Activated naive CD4-positive, alpha-beta T cell treated with anti-CD3 and anti-CD28 coated beads for 36 hours (primary cell): Measurements from ENCODE around the gene MINDY3. TPM values are rescaled to one million over a fixed set of nuclear protein-coding genes. Genes with fewer than 3 reads are reported as not detected.

Experiments
- CTCF ChIA-PET: fragments of 350-600 bp; sonication (Branson Sonifier 250); formaldehyde crosslinking; loops from one replicate; lab custom pipeline; 2021; ENCODE audit warnings: antibody characterized with exemption; lab: Charles Lee
- DNase-seq: peaks from one replicate; pipeline ENCODE4 v3.0.0-alpha.2; 2020
- H3K27ac Mint-ChIP-seq: one replicate; pipeline ENCODE4 v1.8.0; 2021; ENCODE audit warnings: mild to moderate bottlenecking, mixed read lengths
- H3K27me3 Mint-ChIP-seq: one replicate; pipeline ENCODE4 v1.8.0; 2021; ENCODE audit warnings: low read depth, mixed read lengths
- H3K36me3 Mint-ChIP-seq: one replicate; pipeline ENCODE4 v1.8.0; 2021; ENCODE audit warnings: low read depth, mixed read lengths
- H3K4me1 Mint-ChIP-seq: one replicate; pipeline ENCODE4 v1.8.0; 2021; ENCODE audit warnings: low read depth, mixed read lengths
- H3K4me3 Mint-ChIP-seq: one replicate; pipeline ENCODE4 v1.8.0; 2021; ENCODE audit warnings: mild to moderate bottlenecking, moderate library complexity, mixed read lengths
- H3K9me3 Mint-ChIP-seq: one replicate; pipeline ENCODE4 v1.8.0; 2021; ENCODE audit warnings: mixed read lengths
- intact Hi-C: fragments of 100-400 bp; cut with micrococcal nuclease; formaldehyde crosslinking; loops from one replicate; pipeline ENCODE4 v1.15.1; 2023
- total RNA-seq, 2 experiments: library from RNA; stranded (reverse); gene quantifications; one replicate each; pipeline ENCODE4 v1.2.3, GENCODE V29; 2021

Gene MINDY3
- total RNA-seq, 2 experiments from 2014 or later = 9.0 to 12.0 TPM

GRCh38 chr10:15797346-15797745, 63.0 kb downstream of the MINDY3 start:
- no peak for DNase-seq
- no peaks in the 10 kb centered on the region for H3K27me3 Mint-ChIP-seq
- no peak overlapping the region for H3K4me3 Mint-ChIP-seq
- CTCF ChIA-PET = no interaction called here
- peaks cover 29% of the 10 kb centered on the region for H3K36me3 Mint-ChIP-seq
- peaks cover 4% of the 10 kb centered on the region for H3K9me3 Mint-ChIP-seq
- H3K27ac Mint-ChIP-seq = no peak overlapping the region
- intact Hi-C loops = no loop called here
- H3K4me1 Mint-ChIP-seq = peaks cover 5% of the 10 kb centered on the region

- intact Hi-C loops = no loop called here
- H3K4me1 Mint-ChIP-seq = peaks cover 2% of the 10 kb centered on the region
- peaks cover 26% of the 10 kb centered on the region for H3K36me3 Mint-ChIP-seq
Observed at GRCh38 chr10:15796762-15797161, 63.5 kb downstream of the MINDY3 start.

GRCh38 chr10:15796098-15796759, 64.1 kb downstream of the MINDY3 start:
- H3K4me3 Mint-ChIP-seq = no peak overlapping the region
- no peak for DNase-seq
- no peaks in the 10 kb centered on the region for H3K4me1 Mint-ChIP-seq
- no peak overlapping the region for H3K27ac Mint-ChIP-seq
- H3K9me3 Mint-ChIP-seq = no peaks in the 10 kb centered on the region
- peaks cover 22% of the 10 kb centered on the region for H3K36me3 Mint-ChIP-seq
- H3K27me3 Mint-ChIP-seq = no peaks in the 10 kb centered on the region
- CTCF ChIA-PET = interaction anchor here (0.9 kb wide), 1 partner anchor 9 kb away, joined by 3 read pairs; no protein-coding TSS in a partner anchor
- intact Hi-C loops = no loop called here

More at GRCh38 chr10:15796762-15797161, 63.5 kb downstream of the MINDY3 start:
- H3K27ac Mint-ChIP-seq = no peak overlapping the region
- H3K9me3 Mint-ChIP-seq = peaks cover 4% of the 10 kb centered on the region
- H3K4me3 Mint-ChIP-seq = no peak overlapping the region
- CTCF ChIA-PET = no interaction called here
- no peak for DNase-seq
- H3K27me3 Mint-ChIP-seq = no peaks in the 10 kb centered on the region

GRCh38 chr10:15795036-15795792, 65.1 kb downstream of the MINDY3 start:
- DNase-seq = no peak
- Mint-ChIP-seq H3K36me3 (peaks cover 17% of the 10 kb centered on the region), H3K27ac (no peak overlapping the region), H3K4me1 (no peaks in the 10 kb centered on the region), H3K27me3 (no peaks in the 10 kb centered on the region), H3K9me3 (no peaks in the 10 kb centered on the region), H3K4me3 (no peak overlapping the region)
- CTCF ChIA-PET = no interaction called here
- intact Hi-C loops = no loop called here

GRCh38 chr10:15794569-15794968, 65.7 kb downstream of the MINDY3 start:
- Mint-ChIP-seq H3K4me3 (no peak overlapping the region), H3K4me1 (no peaks in the 10 kb centered on the region), H3K9me3 (no peaks in the 10 kb centered on the region), H3K27ac (no peak overlapping the region), H3K36me3 (peaks cover 19% of the 10 kb centered on the region), H3K27me3 (no peaks in the 10 kb centered on the region)
- DNase-seq = no peak
- intact Hi-C loops = no loop called here
- CTCF ChIA-PET = no interaction called here

GRCh38 chr10:15793664-15794063, 66.6 kb downstream of the MINDY3 start:
- intact Hi-C loops = no loop called here
- Mint-ChIP-seq H3K4me3 (no peak overlapping the region), H3K9me3 (no peaks in the 10 kb centered on the region), H3K27me3 (no peaks in the 10 kb centered on the region), H3K4me1 (no peaks in the 10 kb centered on the region), H3K36me3 (peaks cover 20% of the 10 kb centered on the region), H3K27ac (no peak overlapping the region)
- no peak for DNase-seq
- CTCF ChIA-PET = no interaction called here

GRCh38 chr10:15792777-15793176, 67.5 kb downstream of the MINDY3 start:
- CTCF ChIA-PET = interaction anchor here (1.4 kb wide), 1 partner anchor 68 kb away, joined by 3 read pairs; the partner anchor contains the start of gene MINDY3
- DNase-seq = no peak
- Mint-ChIP-seq H3K36me3 (peaks cover 25% of the 10 kb centered on the region), H3K27ac (no peak overlapping the region), H3K4me3 (no peak overlapping the region), H3K4me1 (no peaks in the 10 kb centered on the region), H3K27me3 (no peaks in the 10 kb centered on the region), H3K9me3 (no peaks in the 10 kb centered on the region)
- intact Hi-C loops = no loop called here

GRCh38 chr10:15791816-15792524, 68.3 kb downstream of the MINDY3 start:
- CTCF ChIA-PET = interaction anchor here (1.4 kb wide), 1 partner anchor 69 kb away, joined by 3 read pairs; the partner anchor contains the start of gene MINDY3
- no peaks in the 10 kb centered on the region for H3K4me1 Mint-ChIP-seq

GRCh38 chr10:15789793-15790525, 70.3 kb downstream of the MINDY3 start:
- no peaks in the 10 kb centered on the region for H3K27me3 Mint-ChIP-seq
- no peaks in the 10 kb centered on the region for H3K9me3 Mint-ChIP-seq
- CTCF ChIA-PET = no interaction called here
- H3K4me3 Mint-ChIP-seq = no peak overlapping the region
- H3K4me1 Mint-ChIP-seq = no peaks in the 10 kb centered on the region
- intact Hi-C loops = no loop called here
- no peak for DNase-seq
- no peak overlapping the region for H3K27ac Mint-ChIP-seq
- H3K36me3 Mint-ChIP-seq = peaks cover 34% of the 10 kb centered on the region

More at GRCh38 chr10:15791816-15792524, 68.3 kb downstream of the MINDY3 start:
- Mint-ChIP-seq H3K4me3 (no peak overlapping the region), H3K27me3 (no peaks in the 10 kb centered on the region), H3K36me3 (peaks cover 32% of the 10 kb centered on the region), H3K27ac (no peak overlapping the region), H3K9me3 (no peaks in the 10 kb centered on the region)
- no peak for DNase-seq
- intact Hi-C loops = no loop called here

GRCh38 chr10:15787426-15787825, 72.9 kb downstream of the MINDY3 start:
- no peak for DNase-seq
- H3K9me3 Mint-ChIP-seq = no peaks in the 10 kb centered on the region
- no peak overlapping the region for H3K4me3 Mint-ChIP-seq
- peaks cover 52% of the 10 kb centered on the region for H3K36me3 Mint-ChIP-seq
- H3K4me1 Mint-ChIP-seq = no peaks in the 10 kb centered on the region
- CTCF ChIA-PET = interaction anchor here (1.4 kb wide), 1 partner anchor 9 kb away, joined by 3 read pairs; no protein-coding TSS in a partner anchor
- H3K27ac Mint-ChIP-seq = no peak overlapping the region
- intact Hi-C loops = no loop called here
- H3K27me3 Mint-ChIP-seq = no peaks in the 10 kb centered on the region

- no peak overlapping the region for H3K27ac Mint-ChIP-seq
- no peaks in the 10 kb centered on the region for H3K4me1 Mint-ChIP-seq
- intact Hi-C loops = no loop called here
- H3K36me3 Mint-ChIP-seq = peaks cover 63% of the 10 kb centered on the region
- no peak overlapping the region for H3K4me3 Mint-ChIP-seq
- CTCF ChIA-PET = no interaction called here
- DNase-seq = no peak
- no peaks in the 10 kb centered on the region for H3K27me3 Mint-ChIP-seq
- H3K9me3 Mint-ChIP-seq = no peaks in the 10 kb centered on the region
Observed at GRCh38 chr10:15784662-15785300, 75.5 kb downstream of the MINDY3 start.
